ENCODE measurements around the gene LGALS7B.
"Not testable (repeated sequence)": the region's sequence is repeated elsewhere in the genome, so short reads cannot be mapped to it uniquely, and the experiment has no call there.

Gene LGALS7B

GRCh38 chr19:38788478-38789243 is at the start of gene LGALS7B:
LGALS7B (plus strand) TSS chr19:38789200; CDS start chr19:38789227, 27 bp downstream.
- no peak for DNase-seq

- no peak for DNase-seq
Measured at GRCh38 chr19:38739440-38740256, 49.4 kb upstream of the LGALS7B start.

- DNase-seq, result no peak
Measured at GRCh38 chr19:38740257-38740592, 48.8 kb upstream of the LGALS7B start.

GRCh38 chr19:38740932-38741331 is 48.1 kb upstream of the LGALS7B start:
- DNase-seq, result no peak

- DNase-seq, result no peak
Measured at GRCh38 chr19:38741670-38742069, 47.3 kb upstream of the LGALS7B start.

- DNase-seq, result no peak
Measured at GRCh38 chr19:38742296-38742695, 46.7 kb upstream of the LGALS7B start.

GRCh38 chr19:38742906-38743305 is 46.1 kb upstream of the LGALS7B start:
- no peak for DNase-seq

GRCh38 chr19:38743394-38744297 is 45.4 kb upstream of the LGALS7B start:
- no peak for DNase-seq

- no peak for DNase-seq
Measured at GRCh38 chr19:38744298-38744681, 44.7 kb upstream of the LGALS7B start, which contains the start of gene CAPN12. CAPN12 (minus strand) TSS chr19:38744474; CDS start chr19:38744165, 309 bp downstream.

- no peak for DNase-seq
Measured at GRCh38 chr19:38744874-38745273, 44.1 kb upstream of the LGALS7B start.

GRCh38 chr19:38745316-38745715 is 43.7 kb upstream of the LGALS7B start:
- no peak for DNase-seq

- DNase-seq, result not testable (repeated sequence)
Measured at GRCh38 chr19:38753783-38754182, 35.2 kb upstream of the LGALS7B start.

GRCh38 chr19:38754196-38754595 is 34.8 kb upstream of the LGALS7B start:
- DNase-seq, result not testable (repeated sequence)

- DNase-seq, result no peak
Measured at GRCh38 chr19:38759590-38760003, 29.4 kb upstream of the LGALS7B start.

GRCh38 chr19:38760805-38761517 is 28.0 kb upstream of the LGALS7B start:
- not testable (repeated sequence) for DNase-seq

GRCh38 chr19:38761884-38762389 is 27.1 kb upstream of the LGALS7B start:
- not testable (repeated sequence) for DNase-seq

- no peak for DNase-seq
Measured at GRCh38 chr19:38763795-38764220, 25.2 kb upstream of the LGALS7B start.

GRCh38 chr19:38765214-38765613 is 23.8 kb upstream of the LGALS7B start:
- DNase-seq, result no peak

GRCh38 chr19:38766276-38767047 is 22.5 kb upstream of the LGALS7B start:
- DNase-seq, result no peak

- DNase-seq, result no peak
Measured at GRCh38 chr19:38769635-38770211, 19.3 kb upstream of the LGALS7B start.

Data from NCI-H1048 (cell line).